ENCODE measurements around the gene ITGA11. TPM values are rescaled to one million over a fixed set of nuclear protein-coding genes. Genes with fewer than 3 reads are reported as not detected.

Gene ITGA11
- total and polyA plus RNA-seq, 2 of the 13 experiments (the other 11 are each of a cell fraction or from before 2014, with no cell fraction given) = not detected

- TF ChIP-seq ZNF687 (CRISPR knock-in tag; IDR thresholded peaks at IDR 0.05) (no peak), NFYC (CRISPR knock-in tag; IDR thresholded peaks at IDR 0.05) (no peak), GATAD1 (CRISPR knock-in tag; IDR thresholded peaks at IDR 0.05) (no peak), BHLHE40 (IDR thresholded peaks at IDR 0.05; ENCODE audit: low read length) (peak; percentile 80), STAT5B (CRISPR knock-in tag; IDR thresholded peaks at IDR 0.05) (no peak)
Observed at GRCh38 chr15:68314563-68314962, 117.4 kb downstream of the ITGA11 start (continued).

GRCh38 chr15:68313501-68314410, 118.2 kb downstream of the ITGA11 start:
- H3K4me1 ChIP-seq (ENCODE audit: insufficient read depth, low read length) = peaks cover 34% of the 10 kb centered on the region
- DNase-seq (ENCODE audit: low spot score) = no peak
- 33% methylated on average over 11 of the region's 18 CpGs for WGBS (ENCODE audit: low lambda C conversion rate)
- ChIA-PET POLR2A (no interaction called here), CTCF (ENCODE audit: low intra/inter-chr PET ratio, low total read pairs) (no interaction called here)
- no peak overlapping the region for H3K27ac ChIP-seq (ENCODE audit: extremely low read length, insufficient read depth, low read length)
- BruUV-seq (replicated peaks) = no TSS peak
- no peaks in the 10 kb centered on the region for H3K36me3 ChIP-seq (replicated peaks in 1 of 2; ENCODE audit: control insufficient read depth in 1 of 2, insufficient read depth in 2 of 2, low read length in 2 of 2)
- intact Hi-C loops (cut with micrococcal nuclease; ENCODE audit: unreplicated experiment) (no loop called here), in situ Hi-C loops (cut with HindIII; ENCODE audit: extremely low pct_ligation_motif_present, low pct_unique_long_range_greater_than_20kb) (no loop called here)
- H3K27me3 ChIP-seq (ENCODE audit: control insufficient read depth in 1 of 2, insufficient read depth in 2 of 2, low read length in 2 of 2) = peaks cover 4 to 22% of the 10 kb centered on the region in 2 experiments
- no peak overlapping the region for H3K9ac ChIP-seq (ENCODE audit: insufficient read depth, low read depth, low read length)
- ATAC-seq = no peak
- no peak overlapping the region for H3K4me3 ChIP-seq (replicated peaks in 1 of 3; ENCODE audit: insufficient read depth in 1 of 3, low read depth in 2 of 3, low read length in 3 of 3)
- peaks cover 3% of the 10 kb centered on the region; the same call in 1 of the 2 replicates for H3K9me3 ChIP-seq (ENCODE audit: low read length)
- no peak overlapping the region for H2AFZ ChIP-seq (ENCODE audit: low read length)
- no peak for FAIRE-seq
- H4K20me1 ChIP-seq (ENCODE audit: insufficient read depth, low read length) = no peaks in the 10 kb centered on the region
- H3K4me2 ChIP-seq (ENCODE audit: low read depth, low read length) = no peak overlapping the region
- H3K79me2 ChIP-seq (ENCODE audit: insufficient read depth, low read length) = no peaks in the 10 kb centered on the region
- TF ChIP-seq FOXC1 (CRISPR knock-in tag; IDR thresholded peaks at IDR 0.05; ENCODE audit: borderline replicate concordance) (no peak), RFX3 (CRISPR knock-in tag; IDR thresholded peaks at IDR 0.05) (no peak), JUN (CRISPR knock-in tag; IDR thresholded peaks at IDR 0.05) (no peak), ZNF230 (CRISPR knock-in tag; IDR thresholded peaks at IDR 0.05) (no peak), HNRNPLL (IDR thresholded peaks at IDR 0.05; ENCODE audit: low read depth, low read length, poor library complexity, severe bottlenecking) (no peak), SMAD1 (CRISPR knock-in tag; IDR thresholded peaks at IDR 0.05; ENCODE audit: borderline replicate concordance, low read depth) (no peak), LRRFIP1 (CRISPR knock-in tag; conservative IDR thresholded peaks at IDR 0.05) (no peak), ZNF557 (CRISPR knock-in tag; IDR thresholded peaks at IDR 0.05) (no peak), GFI1 (CRISPR knock-in tag; IDR thresholded peaks at IDR 0.05; ENCODE audit: borderline replicate concordance) (no peak), MXD1 (CRISPR knock-in tag; IDR thresholded peaks at IDR 0.05) (no peak)
